GM19468 (cell line): ENCODE results near the gene FBXL3.

ENCODE experiments used
- ATAC-seq: cut with Tn5 transposase; IDR thresholded peaks from one replicate; pipeline ENCODE4 v1.9.1; 2021; ENCODE audit warnings: mild to moderate bottlenecking, moderate library complexity, moderate number of reproducible peaks; ENCODE audit not compliant: unreplicated experiment; ENCODE audit errors: extremely low read depth

Gene FBXL3

GRCh38 chr13:76955661-76956060, 71.3 kb downstream of the FBXL3 start:
- ATAC-seq = no peak
